SW480 (cell line): ENCODE results near the gene TEX28.
"Not testable (repeated sequence)": the region's sequence is repeated elsewhere in the genome, so short reads cannot be mapped to it uniquely, and the experiment has no call there.

Source experiments
- DNase-seq: peaks from one replicate; pipeline ENCODE4 v3.0.0-alpha.2; 2016; ENCODE audit warnings: low spot score

TEX28 gene

GRCh38 chrX:154247377-154248045, 47.4 kb downstream of the TEX28 start:
- not testable (repeated sequence) for DNase-seq

GRCh38 chrX:154239982-154240503, 54.9 kb downstream of the TEX28 start:
- DNase-seq, result not testable (repeated sequence)

- not testable (repeated sequence) for DNase-seq
Measured at GRCh38 chrX:154238939-154239559, 55.9 kb downstream of the TEX28 start.

GRCh38 chrX:154233620-154234019, 61.3 kb downstream of the TEX28 start:
- DNase-seq, result not testable (repeated sequence)

GRCh38 chrX:154231443-154231842, 63.5 kb downstream of the TEX28 start:
- not testable (repeated sequence) for DNase-seq

- not testable (repeated sequence) for DNase-seq
Measured at GRCh38 chrX:154226706-154227105, 68.2 kb downstream of the TEX28 start.

GRCh38 chrX:154225292-154225691, 69.6 kb downstream of the TEX28 start:
- DNase-seq, result not testable (repeated sequence)
